PC-3 (cell line): ENCODE measurements around the gene RNF5. TPM values are rescaled to one million over a fixed set of nuclear protein-coding genes. Genes with fewer than 3 reads are reported as not detected.

Experiments used
- ATAC-seq: fragments of 200-7000 bp; cut with Tn5 transposase; 2 replicates; pipeline ENCODE4 v1.9.1; 2020; ENCODE audit warnings: mild to moderate bottlenecking, moderate library complexity
- BruUV-seq: library from RNA; stranded (reverse); fragments of 400-500 nt; replicated peaks from 2 replicates; lab custom pipeline; 2021; lab: Mats Ljungman, UMichigan
- CTCF ChIA-PET: fragments of 300-600 bp; sonication (Branson Sonifier 250); formaldehyde crosslinking; loops from one replicate; lab custom pipeline; 2022; ENCODE audit warnings: antibody characterized with exemption; lab: Charles Lee
- POLR2A ChIA-PET: fragments of 300-600 bp; sonication (Branson Sonifier 250); formaldehyde crosslinking; loops from one replicate; lab custom pipeline; 2022; ENCODE audit warnings: antibody characterized with exemption; ENCODE audit not compliant: unreplicated experiment; lab: Charles Lee
- DNase-seq: peaks from one replicate; pipeline ENCODE4 v3.0.0-alpha.2; 2015
- H2AFZ ChIP-seq: fragments of 300-600 bp; sonication (generic); 2 replicates; pipeline ENCODE4 v1.6.0; 2016; ENCODE audit warnings: antibody characterized with exemption, low read length
- H3F3A ChIP-seq: fragments of 300-600 bp; sonication (generic); one replicate; pipeline ENCODE4 v1.6.0; 2017; ENCODE audit warnings: antibody characterized with exemption, low read length, control low read depth, mild to moderate bottlenecking; ENCODE audit not compliant: unreplicated experiment
- H3K27ac ChIP-seq: fragments of 300-600 bp; sonication (generic); 2 replicates; pipeline ENCODE4 v1.5.1; 2016; ENCODE audit warnings: mild to moderate bottlenecking, low read length
- H3K27me3 ChIP-seq: fragments of 300-600 bp; sonication (generic); 2 replicates; pipeline ENCODE4 v1.6.1; 2016; ENCODE audit warnings: low read length, mixed read lengths
- H3K36me3 ChIP-seq: fragments of 300-600 bp; sonication (generic); 2 replicates; pipeline ENCODE4 v1.6.1; 2016; ENCODE audit warnings: low read depth, mixed run types, low read length, mixed read lengths
- H3K4me1 ChIP-seq: fragments of 300-600 bp; sonication (generic); 2 replicates; pipeline ENCODE4 v1.5.1; 2016; ENCODE audit warnings: low read length; ENCODE audit not compliant: insufficient read depth
- H3K4me2 ChIP-seq: fragments of 300-600 bp; sonication (generic); 2 replicates; pipeline ENCODE4 v1.6.0; 2016; ENCODE audit warnings: low read length
- H3K4me3 ChIP-seq: fragments of 300-600 bp; sonication (generic); 2 replicates; pipeline ENCODE4 v1.5.1; 2016; ENCODE audit warnings: mild to moderate bottlenecking, low read length, mixed read lengths
- H3K79me2 ChIP-seq: fragments of 300-600 bp; sonication (generic); 2 replicates; pipeline ENCODE4 v1.6.1; 2017; ENCODE audit warnings: low read length, mixed read lengths
- H3K9ac ChIP-seq: fragments of 300-600 bp; sonication (generic); 2 replicates; pipeline ENCODE4 v1.6.0; 2016; ENCODE audit warnings: mild to moderate bottlenecking, low read length
- H3K9me2 ChIP-seq: fragments of 300-600 bp; sonication (generic); replicated peaks from 2 replicates; pipeline ENCODE4 v1.6.1; 2016; ENCODE audit warnings: mixed run types, low read length, mixed read lengths
- H3K9me3 ChIP-seq: fragments of 300-600 bp; sonication (generic); 2 replicates; pipeline ENCODE4 v1.6.1; 2016; ENCODE audit warnings: low read length, mixed read lengths
- H4K20me1 ChIP-seq: fragments of 300-600 bp; sonication (generic); 2 replicates; pipeline ENCODE4 v1.6.1; 2016; ENCODE audit warnings: low read length, mixed read lengths
- CTCF ChIP-seq: fragments of 300-600 bp; sonication (generic); conservative IDR thresholded peaks from 2 replicates; pipeline ENCODE4 v1.5.1; 2017; ENCODE audit warnings: antibody characterized with exemption, low read depth, mild to moderate bottlenecking, low read length
- EZH2 ChIP-seq: fragments of 300-600 bp; sonication (generic); IDR thresholded peaks from one replicate; pipeline ENCODE4 v1.6.1; 2017; ENCODE audit warnings: antibody characterized with exemption, mild to moderate bottlenecking, low read length; ENCODE audit not compliant: unreplicated experiment
- EZH2phosphoT487 ChIP-seq: fragments of 300-600 bp; sonication (generic); IDR thresholded peaks from 2 replicates; pipeline ENCODE4 v1.6.1; 2018; ENCODE audit warnings: mild to moderate bottlenecking, antibody characterized with exemption, low read length, borderline replicate concordance
- intact Hi-C: fragments of 100-400 bp; cut with micrococcal nuclease; formaldehyde crosslinking; loops from 2 replicates; pipeline ENCODE4 v1.9.0; 2023
- total RNA-seq: library from RNA; depleted of rRNA; stranded (reverse); fragments of >200 nt; gene quantifications from 2 replicates; pipeline ENCODE4 v1.2.3, GENCODE V29; 2014

Gene RNF5
- total RNA-seq, 1 experiment from 2014 or later: 69.0 TPM

GRCh38 chr6:32195902-32196681 is 17.9 kb downstream of the RNF5 start:
- Histone ChIP-seq H3K4me1 (peaks cover 28% of the 10 kb centered on the region), H3K9ac (peak overlapping the region; percentile 95), H3K27me3 (no peaks in the 10 kb centered on the region), H3K79me2 (no peaks in the 10 kb centered on the region), H3F3A (no peaks in the 10 kb centered on the region), H3K4me2 (peak overlapping the region; percentile 84), H4K20me1 (no peaks in the 10 kb centered on the region), H3K9me2 (no peaks in the 10 kb centered on the region), H3K9me3 (no peaks in the 10 kb centered on the region), H3K4me3 (peak overlapping the region; percentile 77), H2AFZ (peak overlapping the region; percentile 69), H3K27ac (peak overlapping the region; percentile 95), H3K36me3 (no peaks in the 10 kb centered on the region)
- CTCF ChIA-PET: interaction anchor here (0.5 to 1.2 kb wide), 12 partner anchors 18 to 1515 kb away, joined by 3 to 10 read pairs (median 3); partner anchors contain the start of genes HLA-DMA and UQCC2
- intact Hi-C loops: loop anchor here (1.0 to 5.0 kb wide), 5 partner anchors 18 to 776 kb away; partner anchors contain the start of genes ATF6B and RNF5
- TF ChIP-seq CTCF (no peak), EZH2 (no peak), EZH2phosphoT487 (no peak)
- DNase-seq: peak; percentile 78
- POLR2A ChIA-PET: interaction anchor here (0.6 to 1.3 kb wide), 11 partner anchors 11 to 776 kb away, joined by 3 to 20 read pairs (median 3); partner anchors contain the start of genes ATF6B, FKBPL and HSPA1B
- peak; percentile 3 for ATAC-seq
- BruUV-seq: TSS peak; percentile 97

- ChIA-PET POLR2A (no interaction called here), CTCF (no interaction called here)
- Histone ChIP-seq H3K9me3 (no peaks in the 10 kb centered on the region), H3K4me3 (peak overlapping the region; percentile 77), H3K27me3 (no peaks in the 10 kb centered on the region), H3K4me1 (peaks cover 28% of the 10 kb centered on the region), H2AFZ (no peak overlapping the region), H3K9ac (peak overlapping the region; percentile 95), H3K27ac (peak overlapping the region; percentile 95), H3K36me3 (no peaks in the 10 kb centered on the region), H4K20me1 (no peaks in the 10 kb centered on the region), H3K9me2 (no peaks in the 10 kb centered on the region), H3F3A (no peaks in the 10 kb centered on the region), H3K79me2 (no peaks in the 10 kb centered on the region), H3K4me2 (peak overlapping the region; percentile 84)
- TF ChIP-seq EZH2phosphoT487: no peak
- no peak for TF ChIP-seq EZH2
- intact Hi-C loops: loop anchor here (5.0 kb wide), 1 partner anchor 775 kb away; no protein-coding TSS in a partner anchor
- no peak for ATAC-seq
- DNase-seq: no peak
- BruUV-seq: no TSS peak
These were observed 18.7 kb downstream of the RNF5 start for GRCh38 chr6:32196682-32197616.

GRCh38 chr6:32198345-32198696 is 20.1 kb downstream of the RNF5 start:
- DNase-seq: no peak
- H3K27me3 ChIP-seq: no peaks in the 10 kb centered on the region
- ChIA-PET POLR2A (no interaction called here), CTCF (no interaction called here)
- H3K27ac ChIP-seq: no peak overlapping the region
- no peaks in the 10 kb centered on the region for H3K36me3 ChIP-seq
- H2AFZ ChIP-seq: no peak overlapping the region
- H3K79me2 ChIP-seq: no peaks in the 10 kb centered on the region
- H3F3A ChIP-seq: no peaks in the 10 kb centered on the region
- no peak for TF ChIP-seq EZH2
- TF ChIP-seq EZH2phosphoT487: no peak
- no peak for TF ChIP-seq CTCF
- no peak overlapping the region for H3K9ac ChIP-seq
- no peak overlapping the region for H3K4me3 ChIP-seq
- peaks cover 16% of the 10 kb centered on the region for H3K4me1 ChIP-seq
- no peaks in the 10 kb centered on the region for H4K20me1 ChIP-seq
- no peak for ATAC-seq
- intact Hi-C loops: loop anchor here (5.0 kb wide), 1 partner anchor 774 kb away; no protein-coding TSS in a partner anchor
- no peaks in the 10 kb centered on the region for H3K9me3 ChIP-seq
- BruUV-seq: no TSS peak
- no peaks in the 10 kb centered on the region for H3K9me2 ChIP-seq
- H3K4me2 ChIP-seq: no peak overlapping the region
